ENCODE data around the gene SERPINA1. TPM values are rescaled to one million over a fixed set of nuclear protein-coding genes. Genes with fewer than 3 reads are reported as not detected.

The SERPINA1 gene
- total and polyA plus RNA-seq, 2 of the 13 experiments (the other 11 are each of a cell fraction or from before 2014, with no cell fraction given): 3,266 to 11,015 TPM

DNA sequence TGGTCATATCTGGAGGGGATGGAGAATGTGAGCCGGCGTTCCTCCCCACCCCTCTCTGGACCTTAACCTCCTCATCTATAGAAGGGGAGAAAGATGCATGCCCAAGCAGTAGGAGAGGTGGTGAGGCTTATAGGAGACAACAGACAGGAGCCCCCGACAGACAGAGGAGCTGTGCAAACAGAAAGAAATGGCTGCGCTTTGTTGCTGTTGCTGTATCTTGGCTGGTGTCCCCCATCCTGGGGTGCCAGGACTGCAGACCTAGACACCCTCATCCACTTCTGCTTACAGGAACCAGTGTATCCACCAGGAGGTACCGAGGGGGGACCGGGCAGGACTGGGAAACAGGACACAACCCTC is 397 bp downstream of the SERPINA1 start (continued):
- TF ChIP-seq, protein P1, sequence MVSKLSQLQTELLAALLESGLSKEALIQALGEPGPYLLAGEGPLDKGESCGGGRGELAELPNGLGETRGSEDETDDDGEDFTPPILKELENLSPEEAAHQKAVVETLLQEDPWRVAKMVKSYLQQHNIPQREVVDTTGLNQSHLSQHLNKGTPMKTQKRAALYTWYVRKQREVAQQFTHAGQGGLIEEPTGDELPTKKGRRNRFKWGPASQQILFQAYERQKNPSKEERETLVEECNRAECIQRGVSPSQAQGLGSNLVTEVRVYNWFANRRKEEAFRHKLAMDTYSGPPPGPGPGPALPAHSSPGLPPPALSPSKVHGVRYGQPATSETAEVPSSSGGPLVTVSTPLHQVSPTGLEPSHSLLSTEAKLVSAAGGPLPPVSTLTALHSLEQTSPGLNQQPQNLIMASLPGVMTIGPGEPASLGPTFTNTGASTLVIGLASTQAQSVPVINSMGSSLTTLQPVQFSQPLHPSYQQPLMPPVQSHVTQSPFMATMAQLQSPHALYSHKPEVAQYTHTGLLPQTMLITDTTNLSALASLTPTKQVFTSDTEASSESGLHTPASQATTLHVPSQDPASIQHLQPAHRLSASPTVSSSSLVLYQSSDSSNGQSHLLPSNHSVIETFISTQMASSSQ (IDR thresholded peaks at IDR 0.05; ENCODE audit: low read depth): no peak
- TF ChIP-seq, protein P1 (CRISPR knock-in tag; IDR thresholded peaks at IDR 0.05; ENCODE audit: borderline replicate concordance): no peak
- TF ChIP-seq, protein P2, sequence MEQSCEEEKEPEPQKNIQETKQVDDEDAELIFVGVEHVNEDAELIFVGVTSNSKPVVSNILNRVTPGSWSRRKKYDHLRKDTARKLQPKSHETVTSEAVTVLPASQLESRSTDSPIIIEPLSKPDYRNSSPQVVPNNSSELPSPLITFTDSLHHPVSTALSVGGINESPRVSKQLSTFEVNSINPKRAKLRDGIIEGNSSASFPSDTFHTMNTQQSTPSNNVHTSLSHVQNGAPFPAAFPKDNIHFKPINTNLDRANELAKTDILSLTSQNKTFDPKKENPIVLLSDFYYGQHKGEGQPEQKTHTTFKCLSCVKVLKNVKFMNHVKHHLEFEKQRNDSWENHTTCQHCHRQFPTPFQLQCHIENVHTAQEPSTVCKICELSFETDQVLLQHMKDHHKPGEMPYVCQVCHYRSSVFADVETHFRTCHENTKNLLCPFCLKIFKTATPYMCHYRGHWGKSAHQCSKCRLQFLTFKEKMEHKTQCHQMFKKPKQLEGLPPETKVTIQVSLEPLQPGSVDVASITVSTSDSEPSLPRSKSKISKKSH (CRISPR knock-in tag; IDR thresholded peaks at IDR 0.05; ENCODE audit: borderline replicate concordance): no peak
- TF ChIP-seq ZNF101 (CRISPR knock-in tag; IDR thresholded peaks at IDR 0.05; ENCODE audit: borderline replicate concordance, low read depth) (no peak), SMAD1 (CRISPR knock-in tag; IDR thresholded peaks at IDR 0.05; ENCODE audit: borderline replicate concordance, low read depth) (0 out of 2 replicates have a peak, but pooled peaks have one; percentile 21), PCBP2 (optimal IDR thresholded peaks at IDR 0.05; ENCODE audit: low read depth, low read length, poor library complexity, severe bottlenecking) (peak; percentile 31), ZSCAN20 (CRISPR knock-in tag; IDR thresholded peaks at IDR 0.05; ENCODE audit: borderline replicate concordance) (no peak), ZNF557 (CRISPR knock-in tag; IDR thresholded peaks at IDR 0.05) (peak; percentile 10; the same call in 1 of the 2 replicates), TOE1 (CRISPR knock-in tag; IDR thresholded peaks at IDR 0.05) (no peak), NPAS2 (CRISPR knock-in tag; IDR thresholded peaks at IDR 0.05; ENCODE audit: borderline replicate concordance) (no peak), ZNF781 (CRISPR knock-in tag; IDR thresholded peaks at IDR 0.05; ENCODE audit: borderline replicate concordance, not compliant biosample characterization) (no peak), RBM22 (optimal IDR thresholded peaks at IDR 0.05; ENCODE audit: low read length) (peak; percentile 75), ZNF350 (CRISPR knock-in tag; IDR thresholded peaks at IDR 0.05; ENCODE audit: borderline replicate concordance, low read depth) (no peak), ETV5 (CRISPR knock-in tag; IDR thresholded peaks at IDR 0.05; ENCODE audit: borderline replicate concordance) (no peak), ZNF34 (CRISPR knock-in tag; IDR thresholded peaks at IDR 0.05; ENCODE audit: borderline replicate concordance) (no peak), FOSL1 (CRISPR knock-in tag; IDR thresholded peaks at IDR 0.05; ENCODE audit: borderline replicate concordance) (no peak), ZNF251 (CRISPR knock-in tag; IDR thresholded peaks at IDR 0.05) (no peak), FOXA1 (IDR thresholded peaks at IDR 0.05) (no peak), FOXA1 (CRISPR knock-in tag; IDR thresholded peaks at IDR 0.05) (no peak), ZNF354B (CRISPR knock-in tag; IDR thresholded peaks at IDR 0.05) (no peak), ZNF75D (CRISPR knock-in tag; IDR thresholded peaks at IDR 0.05; ENCODE audit: borderline replicate concordance) (0 out of 2 replicates have a peak, but pooled peaks have one; percentile 64), RBFOX2 (IDR thresholded peaks at IDR 0.05; ENCODE audit: low read depth, low read length) (peak; percentile 92), ELF4 (CRISPR knock-in tag; IDR thresholded peaks at IDR 0.05; ENCODE audit: borderline replicate concordance) (no peak), ZBTB42 (CRISPR knock-in tag; IDR thresholded peaks at IDR 0.05) (no peak), ZNF703 (CRISPR knock-in tag; IDR thresholded peaks at IDR 0.05; ENCODE audit: borderline replicate concordance) (no peak)
- TF ChIP-seq, protein P3, sequence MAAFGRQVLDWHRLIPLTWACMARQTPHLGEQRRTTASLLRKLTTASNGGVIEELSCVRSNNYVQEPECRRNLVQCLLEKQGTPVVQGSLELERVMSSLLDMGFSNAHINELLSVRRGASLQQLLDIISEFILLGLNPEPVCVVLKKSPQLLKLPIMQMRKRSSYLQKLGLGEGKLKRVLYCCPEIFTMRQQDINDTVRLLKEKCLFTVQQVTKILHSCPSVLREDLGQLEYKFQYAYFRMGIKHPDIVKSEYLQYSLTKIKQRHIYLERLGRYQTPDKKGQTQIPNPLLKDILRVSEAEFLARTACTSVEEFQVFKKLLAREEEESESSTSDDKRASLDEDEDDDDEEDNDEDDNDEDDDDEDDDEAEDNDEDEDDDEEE (CRISPR knock-in tag; IDR thresholded peaks at IDR 0.05): no peak
